ENCODE data around the gene UQCC3. TPM values are rescaled to one million over a fixed set of nuclear protein-coding genes. Genes with fewer than 3 reads are reported as not detected.

Gene UQCC3
- total and polyA plus RNA-seq, 9 donors: 1.6 to 13.7 (median 8.9) TPM

- no peak for DNase-seq
- TF ChIP-seq CTCF (IDR thresholded peaks at IDR 0.05) (no peak), EP300 (IDR thresholded peaks at IDR 0.05) (no peak), POLR2A (IDR thresholded peaks at IDR 0.05) (no peak)
- Histone ChIP-seq H3K4me3 (no peak overlapping the region), H3K27me3 (no peaks in the 10 kb centered on the region), H3K27ac (no peak overlapping the region), H3K9me3 (no peaks in the 10 kb centered on the region), H3K4me1 (ENCODE audit: insufficient read depth) (peaks cover 4% of the 10 kb centered on the region), H3K36me3 (peaks cover 2% of the 10 kb centered on the region)
- intact Hi-C loops (cut with DNase I): no loop called here
- 70 to 81% (median 78%) methylated on average over 8 of the region's 8 CpGs for WGBS, 3 donors
Measured at GRCh38 chr11:62644220-62644619, 27.3 kb upstream of the UQCC3 start.

GRCh38 chr11:62645671-62645945, 25.9 kb upstream of the UQCC3 start:
- H3K4me3 ChIP-seq: peak overlapping the region; percentile 85
- intact Hi-C loops (cut with DNase I): no loop called here
- no peak for DNase-seq
- 7 to 11% (median 7%) methylated on average over 11 of the region's 11 CpGs for whole genome bisulfite sequencing, 3 donors
- no peaks in the 10 kb centered on the region for H3K9me3 ChIP-seq
- TF ChIP-seq EP300 (IDR thresholded peaks at IDR 0.05) (no peak), CTCF (IDR thresholded peaks at IDR 0.05) (no peak), POLR2A (IDR thresholded peaks at IDR 0.05) (no peak)
- no peaks in the 10 kb centered on the region for H3K27me3 ChIP-seq
- H3K4me1 ChIP-seq (ENCODE audit: insufficient read depth): peaks cover 4% of the 10 kb centered on the region
- peaks cover 2% of the 10 kb centered on the region for H3K36me3 ChIP-seq
- H3K27ac ChIP-seq: peak overlapping the region in 1 of 2 donors; percentile 87

- 0% methylated on average over 61 to 73 of the region's 73 CpGs for WGBS, 3 donors
- Histone ChIP-seq H3K4me1 (ENCODE audit: insufficient read depth) (peaks cover 4% of the 10 kb centered on the region), H3K27ac (peak within 1 kb of the TSS; percentile 69 to 87), H3K27me3 (no peaks in the 10 kb centered on the region), H3K9me3 (no peaks in the 10 kb centered on the region), H3K4me3 (peak within 1 kb of the TSS; percentile 85), H3K36me3 (peaks cover 2% of the 10 kb centered on the region)
- TF ChIP-seq POLR2A (IDR thresholded peaks at IDR 0.05) (peak; percentile 81), EP300 (IDR thresholded peaks at IDR 0.05) (no peak)
- peak; percentile 98 to 99 (median 99) for DNase-seq
- intact Hi-C loops (cut with DNase I): loop anchor here in 1 of 4 donors (2.0 kb wide), 1 partner anchor 23 kb away; no protein-coding TSS in a partner anchor
Measured at GRCh38 chr11:62645946-62646824, 25.3 kb upstream of the UQCC3 start, which contains the start of gene GANAB. Gene GANAB, minus strand, starts transcription at chr11:62646613. Its CDS starts 14 bp downstream, at chr11:62646599.

- 50 to 56% (median 53%) methylated on average over 32 of the region's 32 CpGs for WGBS, 3 donors
- TF ChIP-seq EP300 (IDR thresholded peaks at IDR 0.05): no peak
- TF ChIP-seq CTCF (IDR thresholded peaks at IDR 0.05): no peak
- no peak for TF ChIP-seq POLR2A (IDR thresholded peaks at IDR 0.05)
- no peaks in the 10 kb centered on the region for H3K27me3 ChIP-seq
- no peak overlapping the region for H3K27ac ChIP-seq
- peak in 1 of 5 donors; percentile 54 for DNase-seq
- H3K4me1 ChIP-seq (ENCODE audit: insufficient read depth): peaks cover 4% of the 10 kb centered on the region
- H3K36me3 ChIP-seq: peaks cover 2% of the 10 kb centered on the region
- no peaks in the 10 kb centered on the region for H3K9me3 ChIP-seq
- intact Hi-C loops (cut with DNase I): loop anchor here in 1 of 4 donors (2.0 kb wide), 1 partner anchor 24 kb away; no protein-coding TSS in a partner anchor
- H3K4me3 ChIP-seq: no peak overlapping the region
Measured at GRCh38 chr11:62646825-62647608, 24.5 kb upstream of the UQCC3 start.
